GM19099 (cell line): ENCODE results near the gene DALRD3.
A peak's percentile ranks its signal among the peaks of the same experiment; 100 is the strongest.

Experiments
- POLR2A ChIP-seq: IDR thresholded peaks from 3 replicates; pipeline ENCODE4 v1.6.1; 2011; ENCODE audit warnings: low read depth; ENCODE audit not compliant: insufficient read length; ENCODE audit errors: extremely low read depth

DALRD3 gene

GRCh38 chr3:48999085-48999858 is 19.1 kb downstream of the DALRD3 start:
- no peak for TF ChIP-seq POLR2A

GRCh38 chr3:48997714-48998637 is 20.4 kb downstream of the DALRD3 start:
- no peak for TF ChIP-seq POLR2A

- TF ChIP-seq POLR2A = no peak
These were observed 21.2 kb downstream of the DALRD3 start for GRCh38 chr3:48997102-48997635.

- TF ChIP-seq POLR2A = no peak
These were observed 21.7 kb downstream of the DALRD3 start for GRCh38 chr3:48996640-48997039.

DNA sequence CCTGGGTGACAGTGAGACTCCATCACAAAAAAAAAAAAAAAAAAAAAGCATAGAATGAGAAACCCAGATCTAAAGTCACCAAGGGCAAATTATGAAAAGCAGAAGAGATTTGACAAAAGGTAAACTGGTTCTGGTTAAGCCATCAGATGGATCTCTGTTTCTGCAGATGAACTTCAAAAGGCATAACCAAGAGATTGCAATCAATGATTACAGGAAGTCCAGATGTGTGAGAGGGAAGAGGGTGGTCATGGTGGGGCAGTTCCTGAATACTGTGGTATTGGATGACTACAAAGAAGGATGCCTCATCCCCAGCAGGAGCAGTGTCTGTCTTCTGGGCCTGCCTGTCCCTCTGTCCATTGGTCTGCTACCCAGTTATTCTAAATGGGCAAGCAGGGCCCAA is 24.5 kb downstream of the DALRD3 start:
- no peak for TF ChIP-seq POLR2A

- TF ChIP-seq POLR2A = no peak
These were observed 26.4 kb downstream of the DALRD3 start for GRCh38 chr3:48991851-48992545.

- TF ChIP-seq POLR2A = peak; percentile 15
These were observed 27.5 kb downstream of the DALRD3 start for GRCh38 chr3:48990636-48991469.

DNA sequence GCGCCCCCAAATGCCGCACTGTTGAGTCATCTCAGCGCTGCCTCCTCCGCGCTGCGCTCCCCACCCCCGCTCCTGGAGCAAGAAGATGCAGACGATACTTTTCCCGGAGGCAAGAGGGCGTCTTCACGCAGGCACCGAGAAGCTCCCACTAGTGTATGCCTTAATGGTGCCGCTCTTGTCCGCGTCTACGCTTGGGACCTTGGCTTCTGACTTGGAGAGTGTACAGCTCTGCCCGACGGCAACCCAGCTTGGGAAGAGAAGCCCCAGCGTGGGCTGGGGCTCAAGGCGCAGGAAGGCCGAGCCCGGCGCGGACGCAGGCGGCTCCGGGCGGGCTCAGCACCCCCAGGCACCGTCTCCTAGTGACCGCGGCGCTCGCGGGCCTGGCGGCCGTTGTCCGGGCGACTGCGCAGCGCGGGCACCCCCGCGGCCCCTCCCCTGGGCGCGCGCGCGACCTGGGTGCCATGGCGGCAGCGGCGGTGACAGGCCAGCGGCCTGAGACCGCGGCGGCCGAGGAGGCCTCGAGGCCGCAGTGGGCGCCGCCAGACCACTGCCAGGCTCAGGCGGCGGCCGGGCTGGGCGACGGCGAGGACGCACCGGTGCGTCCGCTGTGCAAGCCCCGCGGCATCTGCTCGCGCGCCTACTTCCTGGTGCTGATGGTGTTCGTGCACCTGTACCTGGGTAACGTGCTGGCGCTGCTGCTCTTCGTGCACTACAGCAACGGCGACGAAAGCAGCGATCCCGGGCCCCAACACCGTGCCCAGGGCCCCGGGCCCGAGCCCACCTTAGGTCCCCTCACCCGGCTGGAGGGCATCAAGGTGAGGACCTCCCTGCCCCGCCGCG is 28.4 kb downstream of the DALRD3 start, which contains the start of gene P4HTM:
Gene P4HTM (plus strand): TSS at position 446 of the 840 bp plus-strand sequence. CDS start 16 bp downstream, at position 462.
- peak; percentile 28 for TF ChIP-seq POLR2A

- TF ChIP-seq POLR2A = no peak
These were observed 29.1 kb downstream of the DALRD3 start for GRCh38 chr3:48989126-48989795.

DNA sequence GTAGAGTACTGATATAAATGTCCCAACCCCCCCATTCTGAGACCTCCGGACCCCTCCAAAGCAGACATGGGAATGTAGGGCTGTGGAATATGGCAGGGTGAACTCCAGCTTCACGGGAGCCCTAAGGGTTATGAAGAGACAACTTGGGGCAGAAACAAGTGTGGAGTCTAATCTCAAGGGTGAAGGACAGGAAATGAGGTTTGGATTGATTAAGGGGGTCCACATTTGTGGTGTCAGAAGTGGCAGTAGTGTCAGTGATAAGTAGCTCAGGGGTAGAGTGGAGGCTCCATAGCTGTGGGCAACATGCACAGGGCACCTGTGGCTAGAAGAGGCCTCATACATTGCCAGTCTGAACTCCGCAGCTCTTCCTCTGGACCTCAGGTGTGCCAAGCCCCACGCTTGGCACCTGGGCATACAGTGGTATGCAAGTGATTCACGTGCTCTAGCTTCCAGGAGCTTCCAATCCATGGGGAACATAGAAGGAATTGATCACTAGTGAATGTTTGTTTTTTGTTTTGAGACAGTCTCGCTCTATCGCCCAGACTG is 32.5 kb downstream of the DALRD3 start:
- no peak for TF ChIP-seq POLR2A

GRCh38 chr3:48984663-48985062 is 33.7 kb downstream of the DALRD3 start:
- no peak for TF ChIP-seq POLR2A

DNA sequence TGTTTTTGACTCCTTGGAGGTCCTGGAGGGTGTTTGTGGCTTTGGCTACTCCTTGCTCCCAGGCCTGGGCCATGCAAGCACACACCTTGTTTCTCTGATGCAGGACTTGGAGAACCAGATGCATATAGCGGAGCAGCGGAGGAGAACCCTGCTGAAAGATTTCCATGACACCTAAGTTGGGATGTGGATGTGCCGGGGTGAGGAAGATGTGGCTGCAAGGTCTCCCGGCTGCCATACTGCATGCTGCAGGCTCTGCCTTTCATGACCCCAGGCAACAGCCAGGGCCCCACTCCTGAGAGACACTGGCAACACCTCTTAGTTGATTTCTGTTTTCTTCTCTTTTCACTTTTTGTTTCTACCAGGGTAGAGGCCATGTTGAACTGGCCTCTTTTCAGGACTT is 35.3 kb downstream of the DALRD3 start:
- TF ChIP-seq POLR2A = no peak
